Astrocyte of the spinal cord (primary cell): ENCODE results near the gene USP38.

Experiments
- DNase-seq: peaks from one replicate; pipeline ENCODE4 v3.0.0; 2011; ENCODE audit warnings: low read depth, low spot score
- H3K4me3 ChIP-seq: 2 replicates; pipeline ENCODE4 v1.5.1; 2011; ENCODE audit warnings: low read depth, mild to moderate bottlenecking, low read length, moderate library complexity
- in situ Hi-C: cut with HindIII; loops from 2 replicates; pipeline ENCODE4 v1.10.0; 2017; ENCODE audit warnings: low sequenced_read_pairs
- TF ChIP-seq, protein P1 (sequence below): IDR thresholded peaks from 2 replicates; pipeline ENCODE4 v1.5.1; 2012; ENCODE audit warnings: low read depth, mild to moderate bottlenecking, low read length, inconsistent platforms

Gene USP38, protein sequence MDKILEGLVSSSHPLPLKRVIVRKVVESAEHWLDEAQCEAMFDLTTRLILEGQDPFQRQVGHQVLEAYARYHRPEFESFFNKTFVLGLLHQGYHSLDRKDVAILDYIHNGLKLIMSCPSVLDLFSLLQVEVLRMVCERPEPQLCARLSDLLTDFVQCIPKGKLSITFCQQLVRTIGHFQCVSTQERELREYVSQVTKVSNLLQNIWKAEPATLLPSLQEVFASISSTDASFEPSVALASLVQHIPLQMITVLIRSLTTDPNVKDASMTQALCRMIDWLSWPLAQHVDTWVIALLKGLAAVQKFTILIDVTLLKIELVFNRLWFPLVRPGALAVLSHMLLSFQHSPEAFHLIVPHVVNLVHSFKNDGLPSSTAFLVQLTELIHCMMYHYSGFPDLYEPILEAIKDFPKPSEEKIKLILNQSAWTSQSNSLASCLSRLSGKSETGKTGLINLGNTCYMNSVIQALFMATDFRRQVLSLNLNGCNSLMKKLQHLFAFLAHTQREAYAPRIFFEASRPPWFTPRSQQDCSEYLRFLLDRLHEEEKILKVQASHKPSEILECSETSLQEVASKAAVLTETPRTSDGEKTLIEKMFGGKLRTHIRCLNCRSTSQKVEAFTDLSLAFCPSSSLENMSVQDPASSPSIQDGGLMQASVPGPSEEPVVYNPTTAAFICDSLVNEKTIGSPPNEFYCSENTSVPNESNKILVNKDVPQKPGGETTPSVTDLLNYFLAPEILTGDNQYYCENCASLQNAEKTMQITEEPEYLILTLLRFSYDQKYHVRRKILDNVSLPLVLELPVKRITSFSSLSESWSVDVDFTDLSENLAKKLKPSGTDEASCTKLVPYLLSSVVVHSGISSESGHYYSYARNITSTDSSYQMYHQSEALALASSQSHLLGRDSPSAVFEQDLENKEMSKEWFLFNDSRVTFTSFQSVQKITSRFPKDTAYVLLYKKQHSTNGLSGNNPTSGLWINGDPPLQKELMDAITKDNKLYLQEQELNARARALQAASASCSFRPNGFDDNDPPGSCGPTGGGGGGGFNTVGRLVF

DNA sequence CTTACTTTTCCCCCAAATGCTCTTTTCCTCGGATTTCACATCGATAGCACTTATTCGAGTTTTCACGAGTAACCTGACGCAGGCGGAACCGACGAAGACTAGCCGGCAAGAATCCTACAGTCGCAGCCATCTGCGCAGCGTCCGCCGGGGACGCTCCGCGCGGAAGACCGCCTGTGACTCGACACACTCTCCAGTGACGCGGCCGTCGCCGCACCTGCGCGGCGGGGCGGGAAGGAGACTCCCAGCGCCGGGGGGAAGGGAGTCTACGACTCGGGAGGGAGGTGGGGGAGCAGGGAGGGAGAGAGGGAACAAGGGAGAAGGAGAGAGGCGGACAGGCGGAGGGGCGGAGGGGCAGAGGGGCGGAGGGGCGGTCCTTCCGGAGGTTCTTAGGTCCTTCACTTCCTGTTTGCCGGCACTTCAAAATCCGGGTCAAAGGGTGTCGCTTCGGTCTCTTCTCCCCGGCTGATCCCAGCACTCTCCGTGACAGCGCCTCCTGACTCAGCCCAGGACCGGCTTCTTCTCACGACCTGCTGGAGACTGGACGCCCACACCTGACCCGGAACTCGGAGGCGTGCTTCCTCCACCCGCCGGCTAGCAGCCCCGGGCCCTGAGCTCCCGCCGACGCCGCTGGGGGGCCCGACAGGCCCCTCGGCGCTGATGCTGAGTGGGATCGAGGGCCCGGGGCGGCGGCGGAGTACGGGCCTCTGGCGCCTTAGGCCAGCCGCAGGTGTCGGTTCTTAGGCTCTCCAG is at the start of gene USP38:
Gene USP38, plus strand, starts transcription at position 415 of the 750 bp plus-strand sequence. CDS start 534 bp downstream, outside the sequence.
- H3K4me3 ChIP-seq, result peak within 1 kb of the TSS; percentile 84
- TF ChIP-seq, protein P1, sequence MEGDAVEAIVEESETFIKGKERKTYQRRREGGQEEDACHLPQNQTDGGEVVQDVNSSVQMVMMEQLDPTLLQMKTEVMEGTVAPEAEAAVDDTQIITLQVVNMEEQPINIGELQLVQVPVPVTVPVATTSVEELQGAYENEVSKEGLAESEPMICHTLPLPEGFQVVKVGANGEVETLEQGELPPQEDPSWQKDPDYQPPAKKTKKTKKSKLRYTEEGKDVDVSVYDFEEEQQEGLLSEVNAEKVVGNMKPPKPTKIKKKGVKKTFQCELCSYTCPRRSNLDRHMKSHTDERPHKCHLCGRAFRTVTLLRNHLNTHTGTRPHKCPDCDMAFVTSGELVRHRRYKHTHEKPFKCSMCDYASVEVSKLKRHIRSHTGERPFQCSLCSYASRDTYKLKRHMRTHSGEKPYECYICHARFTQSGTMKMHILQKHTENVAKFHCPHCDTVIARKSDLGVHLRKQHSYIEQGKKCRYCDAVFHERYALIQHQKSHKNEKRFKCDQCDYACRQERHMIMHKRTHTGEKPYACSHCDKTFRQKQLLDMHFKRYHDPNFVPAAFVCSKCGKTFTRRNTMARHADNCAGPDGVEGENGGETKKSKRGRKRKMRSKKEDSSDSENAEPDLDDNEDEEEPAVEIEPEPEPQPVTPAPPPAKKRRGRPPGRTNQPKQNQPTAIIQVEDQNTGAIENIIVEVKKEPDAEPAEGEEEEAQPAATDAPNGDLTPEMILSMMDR, result no peak
- in situ Hi-C loops, result no loop called here
- peak; percentile 94 for DNase-seq

DNA sequence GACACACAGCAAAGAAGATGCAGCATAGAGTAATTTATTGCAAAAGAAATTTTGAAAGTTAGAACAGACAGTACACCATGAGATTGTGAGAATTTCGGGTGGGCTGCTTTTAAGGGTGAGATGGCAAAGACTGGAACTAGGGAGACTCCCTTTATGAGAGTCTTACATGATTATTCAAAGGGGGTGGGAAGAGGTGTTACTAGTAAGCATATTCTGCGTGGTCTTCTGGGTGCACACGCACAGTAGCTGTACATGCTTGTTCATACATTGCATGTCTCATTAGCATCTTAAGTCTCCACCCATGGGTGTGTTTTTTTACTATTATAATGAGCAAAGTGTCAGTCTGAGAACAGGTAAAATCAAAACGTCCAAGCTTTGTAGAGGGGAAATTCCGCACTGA is 49.4 kb upstream of the USP38 start:
- TF ChIP-seq, protein P1, result no peak
- no peak for DNase-seq
- in situ Hi-C loops, result no loop called here
- H3K4me3 ChIP-seq, result no peak overlapping the region

DNA sequence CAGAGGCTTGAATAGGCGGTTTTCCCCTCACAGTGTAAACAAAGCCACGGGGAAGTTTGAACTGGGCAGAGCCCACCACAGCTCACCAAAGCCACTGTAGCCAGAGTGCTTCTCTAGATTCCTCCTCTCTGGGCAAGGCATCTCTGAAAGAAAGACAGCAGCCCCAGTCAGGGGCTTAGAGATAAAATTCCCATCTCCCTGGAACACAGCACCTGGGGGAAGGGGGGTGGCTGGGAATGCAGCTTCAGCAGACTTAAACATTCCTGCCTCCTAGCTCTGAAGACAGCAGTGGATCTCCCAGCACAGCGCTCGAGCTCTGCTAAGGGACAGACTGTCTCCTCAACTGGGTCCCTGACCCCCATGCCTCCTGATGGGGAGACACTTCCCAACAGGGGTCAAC is 44.0 kb upstream of the USP38 start:
- in situ Hi-C loops, result no loop called here
- H3K4me3 ChIP-seq, result no peak overlapping the region
- no peak for DNase-seq
- TF ChIP-seq, protein P1, result no peak

DNA sequence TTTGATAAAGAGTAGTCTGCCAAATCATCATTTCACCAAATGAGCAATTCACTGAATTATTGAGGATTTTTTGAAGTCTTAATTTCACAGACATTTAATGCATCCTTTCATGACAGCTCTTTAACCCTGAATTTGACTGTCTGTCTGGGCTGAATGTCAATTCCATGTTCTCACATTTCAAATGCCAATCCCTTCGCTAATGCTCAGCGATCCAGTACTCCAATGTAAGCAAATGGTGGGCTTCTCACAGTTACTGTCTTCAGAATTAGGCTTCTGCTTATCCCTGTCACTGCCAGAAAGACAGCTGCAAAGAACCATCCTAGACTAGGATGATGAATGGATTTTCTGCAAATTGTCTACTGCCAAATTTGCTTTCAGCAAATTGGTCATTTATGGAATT is 36.2 kb upstream of the USP38 start:
- DNase-seq, result no peak
- TF ChIP-seq, protein P1, result no peak
- H3K4me3 ChIP-seq, result no peak overlapping the region
- in situ Hi-C loops, result no loop called here

DNA sequence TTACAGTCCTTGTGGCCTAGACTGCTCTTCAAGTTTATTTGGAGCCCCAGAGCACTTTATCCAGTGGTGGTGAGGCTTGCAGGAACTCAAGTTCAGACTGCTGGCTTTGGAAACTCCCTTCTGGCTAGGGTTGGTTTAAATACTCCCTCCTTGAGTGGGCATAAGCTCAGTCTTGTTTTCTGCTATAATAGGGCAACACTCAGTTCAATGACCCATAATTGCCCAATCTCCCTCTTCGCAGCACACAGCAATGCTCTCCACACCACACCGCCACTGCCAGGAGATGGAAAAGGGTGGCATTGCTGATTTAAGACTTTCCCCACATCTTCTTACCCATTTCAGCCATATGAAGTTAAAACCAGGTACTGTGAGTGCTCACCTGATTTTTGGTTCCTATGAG is 27.9 kb upstream of the USP38 start:
- no peak for DNase-seq
- in situ Hi-C loops, result no loop called here

More for the DNA sequence above, 27.9 kb upstream of the USP38 start:
- no peak overlapping the region for H3K4me3 ChIP-seq
- TF ChIP-seq, protein P1, result no peak
